Sigmoid colon (tissue), 7 donors: ENCODE measurements around the gene TUBG2. TPM values are rescaled to one million over a fixed set of nuclear protein-coding genes. Genes with fewer than 3 reads are reported as not detected.

ENCODE experiments used
- DNase-seq: peaks from one replicate; pipeline ENCODE4 v3.0.0-alpha.2; 2019
- H3K27ac ChIP-seq, 4 donors: fragments of 200-600 bp; sonication (generic); one replicate each; pipeline ENCODE4 v1.5.1; 2016 to 2019; ENCODE audit warnings: mild to moderate bottlenecking in 1 of 4
- H3K27me3 ChIP-seq, 3 donors: fragments of 200-600 bp; sonication (generic); one replicate each; pipeline ENCODE4 v1.5.1; 2019; ENCODE audit warnings: mild to moderate bottlenecking in 1 of 3
- H3K36me3 ChIP-seq, 4 donors: fragments of 200-600 bp; sonication (generic); one replicate each; pipeline ENCODE4 v1.5.1; 2016 to 2019
- H3K4me1 ChIP-seq, 4 donors: fragments of 200-600 bp; sonication (generic); one replicate each; pipeline ENCODE4 v1.5.1; 2017 to 2019
- H3K4me3 ChIP-seq, 4 donors: fragments of 200-600 bp; sonication (generic); one replicate each; pipeline ENCODE4 v1.5.1; 2017 to 2019; ENCODE audit warnings: mild to moderate bottlenecking in 2 of 4, moderate library complexity in 1 of 4
- H3K9me3 ChIP-seq, 4 donors: fragments of 200-600 bp in 3 of 4; sonication (generic) in 3 of 4; one replicate each; pipeline versions ENCODE4 v1.5.1 to v1.6.1; 2013 to 2019
- EP300 ChIP-seq, 4 donors: sonication (generic); formaldehyde crosslinking; IDR thresholded peaks; one replicate each; pipeline ENCODE4 v1.6.1; 2017; ENCODE audit warnings: antibody characterized with exemption in 4 of 4
- POLR2A ChIP-seq, 2 donors: fragments of 450-650 bp; IDR thresholded peaks; one replicate each; pipeline ENCODE4 v1.6.1; 2016; ENCODE audit warnings: antibody characterized with exemption in 2 of 2, mild to moderate bottlenecking in 2 of 2, moderate library complexity in 2 of 2
- POLR2AphosphoS5 ChIP-seq, 4 donors: sonication (generic); formaldehyde crosslinking; IDR thresholded peaks; one replicate each; pipeline ENCODE4 v1.6.1; 2017; ENCODE audit warnings: antibody characterized with exemption in 4 of 4
- WGBS, 2 donors: extraction: QIAGEN DNeasy Blood & Tissue Kit; methylation state at CpG; one replicate each; pipeline ENCODE4 v1.1.7; 2013; 5-methylcytosine and 5-hydroxymethylcytosine counted together
- intact Hi-C: fragments of 100-400 bp; cut with DNase I; formaldehyde crosslinking; loops from one replicate; pipeline ENCODE4 v1.15.1; 2023
- polyA plus RNA-seq, 3 donors: library from polyadenylated mRNA; stranded (reverse); fragments of 200-250 nt; gene quantifications; one replicate each; pipeline ENCODE4 v1.2.3, GENCODE V29; 2013
- total RNA-seq, 4 donors: library from RNA; depleted of rRNA; stranded (reverse); fragments of >200 nt; gene quantifications; one replicate each; pipeline ENCODE4 v1.1.0, GENCODE V29; 2016
- TF ChIP-seq, protein P1 (sequence below), 4 experiments: fragments of 450-650 bp in 3 of 4; fragments of 200-600 bp in 1 of 4; IDR thresholded peaks; one replicate each; pipeline ENCODE4 v1.5.1; 2016 to 2019; ENCODE audit warnings: antibody characterized with exemption in 4 of 4, mild to moderate bottlenecking in 3 of 4, moderate library complexity in 2 of 4
- donor health status: healthy with polysubstance abuse.
- donor health status: Bipolar disorder and iron deficiency.
- donor health status: healthy.

Gene TUBG2
- total and polyA plus RNA-seq, 7 donors, result 1.2 to 57.3 (median 28.0) TPM

DNA sequence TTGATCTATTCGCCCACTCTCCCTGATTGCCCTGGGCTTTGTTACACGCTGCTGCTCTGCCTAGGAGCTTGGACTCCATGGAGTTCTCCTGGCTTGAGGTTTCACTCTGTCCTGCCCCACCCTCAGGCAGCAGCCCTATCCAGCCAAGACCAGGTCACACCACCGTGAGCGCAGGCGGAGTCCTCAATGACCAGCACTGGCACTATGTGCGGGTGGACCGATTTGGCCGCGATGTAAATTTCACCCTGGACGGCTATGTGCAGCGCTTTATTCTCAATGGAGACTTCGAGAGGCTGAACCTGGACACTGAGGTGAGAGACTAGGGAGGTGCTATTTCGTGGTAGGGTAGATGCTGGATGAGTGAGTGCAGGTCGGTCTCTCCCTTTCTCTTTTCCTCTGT lies 26.7 kb downstream of the TUBG2 start:
- no peak overlapping the region for H3K4me3 ChIP-seq
- no peak overlapping the region for H3K27ac ChIP-seq
- TF ChIP-seq EP300 (IDR thresholded peaks at IDR 0.05) (no peak), POLR2A (IDR thresholded peaks at IDR 0.05) (no peak), POLR2AphosphoS5 (IDR thresholded peaks at IDR 0.05) (no peak)
- TF ChIP-seq, protein P1, sequence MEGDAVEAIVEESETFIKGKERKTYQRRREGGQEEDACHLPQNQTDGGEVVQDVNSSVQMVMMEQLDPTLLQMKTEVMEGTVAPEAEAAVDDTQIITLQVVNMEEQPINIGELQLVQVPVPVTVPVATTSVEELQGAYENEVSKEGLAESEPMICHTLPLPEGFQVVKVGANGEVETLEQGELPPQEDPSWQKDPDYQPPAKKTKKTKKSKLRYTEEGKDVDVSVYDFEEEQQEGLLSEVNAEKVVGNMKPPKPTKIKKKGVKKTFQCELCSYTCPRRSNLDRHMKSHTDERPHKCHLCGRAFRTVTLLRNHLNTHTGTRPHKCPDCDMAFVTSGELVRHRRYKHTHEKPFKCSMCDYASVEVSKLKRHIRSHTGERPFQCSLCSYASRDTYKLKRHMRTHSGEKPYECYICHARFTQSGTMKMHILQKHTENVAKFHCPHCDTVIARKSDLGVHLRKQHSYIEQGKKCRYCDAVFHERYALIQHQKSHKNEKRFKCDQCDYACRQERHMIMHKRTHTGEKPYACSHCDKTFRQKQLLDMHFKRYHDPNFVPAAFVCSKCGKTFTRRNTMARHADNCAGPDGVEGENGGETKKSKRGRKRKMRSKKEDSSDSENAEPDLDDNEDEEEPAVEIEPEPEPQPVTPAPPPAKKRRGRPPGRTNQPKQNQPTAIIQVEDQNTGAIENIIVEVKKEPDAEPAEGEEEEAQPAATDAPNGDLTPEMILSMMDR (IDR thresholded peaks at IDR 0.05), result no peak
- intact Hi-C loops, result no loop called here
- WGBS, 2 donors, result 44 to 75% methylated on average over 14 of the region's 14 CpGs
- DNase-seq, result no peak
- H3K27me3 ChIP-seq, result no peaks in the 10 kb centered on the region
- H3K36me3 ChIP-seq, result peaks cover 0 to 57% (median 9%) of the 10 kb centered on the region in 4 donors
- peaks cover 0 to 40% (median 32%) of the 10 kb centered on the region in 4 donors for H3K4me1 ChIP-seq
- no peaks in the 10 kb centered on the region for H3K9me3 ChIP-seq

- no peak for TF ChIP-seq POLR2A (IDR thresholded peaks at IDR 0.05)
- TF ChIP-seq, protein P1 (IDR thresholded peaks at IDR 0.05), result no peak
- TF ChIP-seq EP300 (IDR thresholded peaks at IDR 0.05), result no peak
- no peak for TF ChIP-seq POLR2AphosphoS5 (IDR thresholded peaks at IDR 0.05)
- WGBS, 2 donors, result 54 to 67% methylated on average over 32 of the region's 32 CpGs
- peaks cover 0 to 32% (median 26%) of the 10 kb centered on the region in 4 donors for H3K4me1 ChIP-seq
- intact Hi-C loops, result no loop called here
- H3K27ac ChIP-seq, result no peak overlapping the region
- peaks cover 0 to 65% (median 13%) of the 10 kb centered on the region in 4 donors for H3K36me3 ChIP-seq
- no peaks in the 10 kb centered on the region for H3K27me3 ChIP-seq
- DNase-seq, result no peak
- H3K4me3 ChIP-seq, result no peak overlapping the region
- H3K9me3 ChIP-seq, result no peaks in the 10 kb centered on the region
These were observed 27.5 kb downstream of the TUBG2 start for GRCh38 chr17:42686520-42687128.

- H3K9me3 ChIP-seq, result no peaks in the 10 kb centered on the region
- H3K4me1 ChIP-seq, result peaks cover 0 to 21% (median 14%) of the 10 kb centered on the region in 4 donors
- no peak overlapping the region for H3K4me3 ChIP-seq
- TF ChIP-seq EP300 (IDR thresholded peaks at IDR 0.05) (no peak), POLR2AphosphoS5 (IDR thresholded peaks at IDR 0.05) (no peak), POLR2A (IDR thresholded peaks at IDR 0.05) (no peak)
- TF ChIP-seq, protein P1 (IDR thresholded peaks at IDR 0.05), result no peak
- DNase-seq, result no peak
- intact Hi-C loops, result no loop called here
- no peaks in the 10 kb centered on the region for H3K27me3 ChIP-seq
- H3K27ac ChIP-seq, result no peak overlapping the region
- peaks cover 0 to 77% (median 14%) of the 10 kb centered on the region in 4 donors for H3K36me3 ChIP-seq
- 81 to 85% methylated on average over 27 of the region's 27 CpGs for WGBS, 2 donors
These were observed 28.7 kb downstream of the TUBG2 start for GRCh38 chr17:42687707-42688320.

DNA sequence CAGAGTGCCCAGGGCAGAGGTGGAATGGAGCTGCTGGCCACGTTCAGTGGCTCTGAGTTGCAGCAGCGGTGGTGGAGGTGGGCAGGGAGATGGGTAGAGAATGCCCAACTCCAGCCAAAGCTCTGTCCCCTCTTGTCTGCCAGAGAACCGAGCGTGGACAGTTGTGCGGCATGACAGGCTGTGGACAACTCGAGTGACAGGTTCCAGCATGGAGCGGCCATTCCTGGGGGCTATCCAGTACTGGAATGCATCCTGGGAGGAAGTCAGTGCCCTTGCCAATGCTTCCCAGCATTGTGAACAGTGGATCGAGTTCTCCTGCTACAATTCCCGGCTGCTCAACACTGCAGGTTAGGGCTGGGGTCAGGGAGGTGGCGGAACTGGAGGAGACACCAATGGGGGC lies 31.5 kb downstream of the TUBG2 start:
- 86 to 91% methylated on average over 10 of the region's 10 CpGs for WGBS, 2 donors
- no peak overlapping the region for H3K27ac ChIP-seq
- TF ChIP-seq POLR2AphosphoS5 (IDR thresholded peaks at IDR 0.05) (no peak), POLR2A (IDR thresholded peaks at IDR 0.05) (no peak), EP300 (IDR thresholded peaks at IDR 0.05) (no peak)
- TF ChIP-seq, protein P1 (IDR thresholded peaks at IDR 0.05), result no peak
- no peak for DNase-seq
- H3K9me3 ChIP-seq, result no peaks in the 10 kb centered on the region
- intact Hi-C loops, result no loop called here
- H3K4me3 ChIP-seq, result no peak overlapping the region
- H3K4me1 ChIP-seq, result no peaks in the 10 kb centered on the region
- H3K36me3 ChIP-seq, result peaks cover 0 to 96% (median 21%) of the 10 kb centered on the region in 4 donors
- H3K27me3 ChIP-seq, result no peaks in the 10 kb centered on the region
